ENCODE results near the gene SMIM5. TPM values are rescaled to one million over a fixed set of nuclear protein-coding genes. Genes with fewer than 3 reads are reported as not detected.

SMIM5 gene
- total RNA-seq, 4 donors from 2014 or later, result 3.8 to 6.8 (median 5.0) TPM

GRCh38 chr17:75611851-75612429, 21.3 kb upstream of the SMIM5 start:
- TF ChIP-seq POLR2AphosphoS5 (IDR thresholded peaks at IDR 0.05) (no peak), EP300 (IDR thresholded peaks at IDR 0.05) (no peak)
- ATAC-seq, result no peak
- no peaks in the 10 kb centered on the region for H3K9me3 ChIP-seq
- no peak overlapping the region for H3K27ac ChIP-seq
- no peaks in the 10 kb centered on the region for H3K4me1 ChIP-seq
- WGBS, 2 donors (ENCODE audit: low coverage in 1 of 2), result 89 to 97% methylated on average over 6 to 12 of the region's 20 CpGs
- no peak overlapping the region for H3K4me3 ChIP-seq
- peaks cover 0 to 75% of the 10 kb centered on the region in 2 donors for H3K36me3 ChIP-seq
- H3K27me3 ChIP-seq, result no peaks in the 10 kb centered on the region

GRCh38 chr17:75612906-75613626, 20.2 kb upstream of the SMIM5 start:
- peaks cover 0 to 84% of the 10 kb centered on the region in 2 donors for H3K36me3 ChIP-seq
- H3K27me3 ChIP-seq, result no peaks in the 10 kb centered on the region
- no peaks in the 10 kb centered on the region for H3K9me3 ChIP-seq
- ATAC-seq, result no peak
- H3K27ac ChIP-seq, result no peak overlapping the region
- H3K4me1 ChIP-seq, result no peaks in the 10 kb centered on the region
- no peak overlapping the region for H3K4me3 ChIP-seq
- TF ChIP-seq CTCF (IDR thresholded peaks at IDR 0.05), result no peak
- TF ChIP-seq POLR2AphosphoS5 (IDR thresholded peaks at IDR 0.05), result no peak
- no peak for TF ChIP-seq POLR2A (IDR thresholded peaks at IDR 0.05)
- TF ChIP-seq EP300 (IDR thresholded peaks at IDR 0.05), result no peak
- no CpG with 5 or more reads among the region's 27 CpGs for WGBS, 2 donors (ENCODE audit: low coverage in 1 of 2)

GRCh38 chr17:75614006-75614405, 19.2 kb upstream of the SMIM5 start:
- TF ChIP-seq CTCF (IDR thresholded peaks at IDR 0.05), result no peak
- Histone ChIP-seq H3K27ac (no peak overlapping the region), H3K4me3 (no peak overlapping the region), H3K4me1 (no peaks in the 10 kb centered on the region), H3K9me3 (no peaks in the 10 kb centered on the region), H3K27me3 (no peaks in the 10 kb centered on the region), H3K36me3 (peaks cover 0 to 90% of the 10 kb centered on the region in 2 donors)
- no peak for ATAC-seq
- 60 to 75% methylated on average over 1 to 2 of the region's 12 CpGs for WGBS, 2 donors (ENCODE audit: low coverage in 1 of 2)

GRCh38 chr17:75614556-75615270, 18.5 kb upstream of the SMIM5 start:
- H3K36me3 ChIP-seq, result peaks cover 0 to 97% of the 10 kb centered on the region in 2 donors
- no peaks in the 10 kb centered on the region for H3K4me1 ChIP-seq
- H3K4me3 ChIP-seq, result no peak overlapping the region
- H3K27ac ChIP-seq, result no peak overlapping the region
- TF ChIP-seq EP300 (IDR thresholded peaks at IDR 0.05), result no peak
- 80% methylated on average over 2 of the region's 19 CpGs; no CpG with 5 or more reads in 1 of the 2 donors for WGBS, 2 donors (ENCODE audit: low coverage in 1 of 2)
- ATAC-seq, result no peak
- H3K9me3 ChIP-seq, result no peaks in the 10 kb centered on the region
- no peaks in the 10 kb centered on the region for H3K27me3 ChIP-seq

GRCh38 chr17:75615301-75615700, 17.9 kb upstream of the SMIM5 start:
- TF ChIP-seq EP300 (IDR thresholded peaks at IDR 0.05), result no peak
- no peak for TF ChIP-seq CTCF (IDR thresholded peaks at IDR 0.05)
- no peak for TF ChIP-seq POLR2A (IDR thresholded peaks at IDR 0.05)
- TF ChIP-seq POLR2AphosphoS5 (IDR thresholded peaks at IDR 0.05), result no peak
- Histone ChIP-seq H3K27me3 (no peaks in the 10 kb centered on the region), H3K4me3 (no peak overlapping the region), H3K9me3 (no peaks in the 10 kb centered on the region), H3K4me1 (no peaks in the 10 kb centered on the region), H3K27ac (no peak overlapping the region), H3K36me3 (peaks cover 0 to 97% of the 10 kb centered on the region in 2 donors)
- WGBS, 2 donors (ENCODE audit: low coverage in 1 of 2), result no CpG with 5 or more reads among the region's 11 CpGs
- ATAC-seq, result no peak

All from gastroesophageal sphincter (tissue), 4 donors.